ENCODE data around the gene KDM3B. TPM values are rescaled to one million over a fixed set of nuclear protein-coding genes. Genes with fewer than 3 reads are reported as not detected.

The KDM3B gene
- polyA plus RNA-seq, 1 of the 3 experiments (the other 2 are of a cell fraction), result 22.4 TPM

GRCh38 chr5:138372225-138372624, 19.7 kb downstream of the KDM3B start:
- H2AFZ ChIP-seq (ENCODE audit: low read depth), result no peak overlapping the region
- H3K9me2 ChIP-seq, result no peaks in the 10 kb centered on the region
- no peak overlapping the region for H3K4me3 ChIP-seq (ENCODE audit: low read depth in 2 of 2, low read length in 1 of 2)
- H3K79me2 ChIP-seq (ENCODE audit: insufficient read depth), result peaks cover 78% of the 10 kb centered on the region
- ChIA-PET POLR2A (no interaction called here), CTCF (interaction anchor here (0.8 to 8.2 kb wide), 4 partner anchors 9 to 131 kb away, joined by 3 to 93 read pairs (median 3); partner anchors contain the start of gene KDM3B)
- no peak overlapping the region for H3K4me2 ChIP-seq
- no peaks in the 10 kb centered on the region for H3K9me3 ChIP-seq
- DNase-seq, result no peak
- H3K9ac ChIP-seq, result no peak overlapping the region
- H3K27me3 ChIP-seq (ENCODE audit: insufficient read depth), result no peaks in the 10 kb centered on the region
- no peak overlapping the region for H3K27ac ChIP-seq (ENCODE audit: low read depth in 2 of 2, low read length in 1 of 2)
- WGBS (ENCODE audit: low lambda C conversion rate), result 90% methylated on average over 1 of the region's 1 CpG
- H3F3A ChIP-seq (replicated peaks; ENCODE audit: insufficient read depth), result peaks cover 6% of the 10 kb centered on the region
- H3K4me1 ChIP-seq (ENCODE audit: control insufficient read depth in 1 of 2, insufficient read depth in 2 of 2, low read depth in 1 of 2, low read length in 1 of 2), result no peaks in the 10 kb centered on the region; a peak in 1 of 4 replicates
- H4K20me1 ChIP-seq (ENCODE audit: insufficient read depth), result peaks cover 32% of the 10 kb centered on the region
- TF ChIP-seq MEF2A (IDR thresholded peaks at IDR 0.05; ENCODE audit: borderline replicate concordance, low read depth), result no peak
- no peak for TF ChIP-seq RFX5 (IDR thresholded peaks at IDR 0.05; ENCODE audit: low read length)
- TF ChIP-seq EP300 (IDR thresholded peaks at IDR 0.05; ENCODE audit: borderline replicate concordance in 1 of 2, low read depth in 1 of 2, low read length in 1 of 2), result no peak
- no peak for TF ChIP-seq FOXJ3 (CRISPR knock-in tag; IDR thresholded peaks at IDR 0.05)
- TF ChIP-seq FOXM1 (IDR thresholded peaks at IDR 0.05; ENCODE audit: low read depth), result no peak
- no peak for TF ChIP-seq SMC3 (IDR thresholded peaks at IDR 0.05; ENCODE audit: low read depth, low read length)
- no peak for TF ChIP-seq REST (IDR thresholded peaks at IDR 0.05; ENCODE audit: low read depth, low read length)
- no peak for TF ChIP-seq JUND (IDR thresholded peaks at IDR 0.05)
- TF ChIP-seq ELF1 (IDR thresholded peaks at IDR 0.05), result no peak
- TF ChIP-seq POLR2AphosphoS5 (IDR thresholded peaks at IDR 0.05; ENCODE audit: low read depth, low read length), result no peak
- no peak for TF ChIP-seq NFIC (IDR thresholded peaks at IDR 0.05; ENCODE audit: borderline replicate concordance)
- no peak for TF ChIP-seq USF1 (IDR thresholded peaks at IDR 0.05; ENCODE audit: borderline replicate concordance, low read depth)
- TF ChIP-seq GATA2 (CRISPR knock-in tag; IDR thresholded peaks at IDR 0.05), result no peak
- no peak for TF ChIP-seq CTCF (IDR thresholded peaks at IDR 0.05)
- no peak for TF ChIP-seq YY1 (IDR thresholded peaks at IDR 0.05; ENCODE audit: low read depth)
- TF ChIP-seq FOSL2 (IDR thresholded peaks at IDR 0.05; ENCODE audit: borderline replicate concordance, low read depth), result no peak
- TF ChIP-seq TCF12 (IDR thresholded peaks at IDR 0.05), result no peak
- no peak for TF ChIP-seq GABPA (IDR thresholded peaks at IDR 0.05; ENCODE audit: low read depth)
- no peak for TF ChIP-seq NRF1 (IDR thresholded peaks at IDR 0.05; ENCODE audit: low read depth, low read length)
- H3K36me3 ChIP-seq (replicated peaks in 1 of 2; ENCODE audit: control insufficient read depth in 1 of 2, insufficient read depth in 2 of 2, low read length in 1 of 2), result peaks cover 14 to 30% of the 10 kb centered on the region in 2 experiments

All from SK-N-SH (cell line).